HepG2 (cell line): Measurements from ENCODE around the gene KCNK6. TPM values are rescaled to one million over a fixed set of nuclear protein-coding genes. Genes with fewer than 3 reads are reported as not detected.

Source experiments
- ATAC-seq: fragments of 200-7000 bp; cut with Tn5 transposase; 3 replicates; pipeline ENCODE4 v1.9.1; 2020; ENCODE audit warnings: mild to moderate bottlenecking, moderate library complexity
- BruUV-seq: library from RNA; stranded (reverse); fragments of 400-500 nt; replicated peaks from 2 replicates; lab custom pipeline; 2021; lab: Mats Ljungman, UMichigan
- CTCF ChIA-PET: fragments of 300-600 bp; formaldehyde crosslinking; extraction: SDS; loops from one replicate; lab custom pipeline; 2021; ENCODE audit warnings: low total read pairs, inconsistent platforms, low intra/inter-chr PET ratio; lab: Yijun Ruan, JAX
- POLR2A ChIA-PET: fragments of 350-600 bp; sonication (Branson Sonifier 250); formaldehyde crosslinking; loops from one replicate; lab custom pipeline; 2020; ENCODE audit warnings: antibody characterized with exemption, inconsistent platforms; lab: Yijun Ruan, JAX
- DNase-seq: peaks from one replicate; pipeline ENCODE4 v3.0.0-alpha.2; 2015; ENCODE audit warnings: low spot score
- FAIRE-seq: peaks from 3 replicates; lab custom pipeline; 2011; peaks lifted over from hg19 to GRCh38; lab: Jason Lieb, UNC
- H2AFZ ChIP-seq: one replicate; pipeline ENCODE4 v1.6.1; 2011; ENCODE audit warnings: low read length, inconsistent platforms
- H3K27ac ChIP-seq: fragments of 300-600 bp; 3 replicates; pipeline ENCODE4 v1.8.0; 2011; ENCODE audit warnings: mixed run types, mild to moderate bottlenecking, mixed read lengths, low read length, inconsistent platforms; ENCODE audit not compliant: insufficient read depth; ENCODE audit errors: extremely low read length
- H3K27me3 ChIP-seq, 2 experiments: fragments of 200-600 bp in 1 of 2; 2 replicates in 1 of 2; 3 replicates in 1 of 2; pipeline versions ENCODE4 v1.6.0 to v1.8.0; 2011; ENCODE audit warnings: low read length in 2 of 2, mild to moderate bottlenecking in 2 of 2, moderate library complexity in 2 of 2, inconsistent platforms in 1 of 2; ENCODE audit not compliant: insufficient read depth in 2 of 2, control insufficient read depth in 1 of 2
- H3K36me3 ChIP-seq, 2 experiments: fragments of 200-600 bp in 1 of 2; replicated peaks in 1 of 2; 2 replicates in 1 of 2; 3 replicates in 1 of 2; pipeline versions ENCODE4 v1.5.1 to v1.8.0; 2011; ENCODE audit warnings: low read length in 2 of 2, inconsistent platforms in 1 of 2; ENCODE audit not compliant: insufficient read depth in 2 of 2, control insufficient read depth in 1 of 2
- H3K4me1 ChIP-seq: 2 replicates; pipeline ENCODE4 v1.5.1; 2012; ENCODE audit warnings: low read length, inconsistent platforms; ENCODE audit not compliant: insufficient read depth
- H3K4me2 ChIP-seq: 2 replicates; pipeline ENCODE4 v1.6.0; 2011; ENCODE audit warnings: low read depth, low read length, inconsistent platforms
- H3K4me3 ChIP-seq, 3 experiments: fragments of 200-600 bp in 1 of 3; sonication (generic), shearing (Covaris generic) in 1 of 3; replicated peaks in 1 of 3; 2 replicates each; pipeline ENCODE4 v1.5.1; 2011 to 2016; ENCODE audit warnings: low read length in 3 of 3, inconsistent platforms in 2 of 3, low read depth in 2 of 3, mild to moderate bottlenecking in 2 of 3, control low read depth in 1 of 3, mixed read lengths in 1 of 3; ENCODE audit not compliant: insufficient read depth in 1 of 3
- H3K79me2 ChIP-seq: one replicate; pipeline ENCODE4 v1.6.1; 2011; ENCODE audit warnings: low read length, inconsistent platforms; ENCODE audit not compliant: insufficient read depth
- H3K9ac ChIP-seq: 2 replicates; pipeline ENCODE4 v1.6.0; 2011; ENCODE audit warnings: mild to moderate bottlenecking, low read depth, low read length, inconsistent platforms; ENCODE audit not compliant: insufficient read depth
- H3K9me3 ChIP-seq: 2 replicates; pipeline ENCODE4 v1.5.1; 2012; ENCODE audit warnings: mild to moderate bottlenecking, low read length
- H4K20me1 ChIP-seq: 2 replicates; pipeline ENCODE4 v1.6.0; 2011; ENCODE audit warnings: inconsistent platforms, mild to moderate bottlenecking, low read length, moderate library complexity; ENCODE audit not compliant: insufficient read depth
- DR1 ChIP-seq: sonication (generic); formaldehyde crosslinking; IDR thresholded peaks from 2 replicates; pipeline ENCODE4 v1.8.0; 2021; ENCODE audit warnings: mild to moderate bottlenecking, missing genetic modification reagents, inconsistent platforms
- GABPB1 ChIP-seq: IDR thresholded peaks from 2 replicates; pipeline ENCODE4 v1.6.1; 2016; ENCODE audit warnings: mild to moderate bottlenecking, missing genetic modification reagents, moderate library complexity, missing compliant biosample characterization
- HNRNPH1 ChIP-seq: fragments of 200-400 bp; formaldehyde crosslinking; optimal IDR thresholded peaks from 2 replicates; pipeline ENCODE3; 2017; ENCODE audit warnings: mild to moderate bottlenecking, low read depth, low read length
- IRF1 ChIP-seq: sonication (generic); formaldehyde crosslinking; IDR thresholded peaks from 2 replicates; pipeline ENCODE4 v1.4.0; 2020; ENCODE audit warnings: low read depth, mild to moderate bottlenecking, missing genetic modification reagents
- MAZ ChIP-seq, 2 experiments: sonication (generic) in 1 of 2; formaldehyde crosslinking in 1 of 2; IDR thresholded peaks; 2 replicates each; pipeline versions ENCODE4 v1.5.0 to v1.6.1; 2012 to 2020; ENCODE audit warnings: low read depth in 2 of 2, mild to moderate bottlenecking in 2 of 2, borderline replicate concordance in 1 of 2, improper control_type of control experiment in 1 of 2, low read length in 1 of 2, missing genetic modification reagents in 1 of 2, moderate library complexity in 1 of 2
- MXD4 ChIP-seq: IDR thresholded peaks from 2 replicates; pipeline ENCODE4 v1.6.1; 2016; ENCODE audit warnings: mild to moderate bottlenecking, missing biosample characterization, missing genetic modification reagents
- NRL ChIP-seq: sonication (generic); formaldehyde crosslinking; IDR thresholded peaks from 2 replicates; pipeline ENCODE4 v1.5.0; 2020; ENCODE audit warnings: missing genetic modification reagents, mild to moderate bottlenecking, moderate library complexity, borderline replicate concordance
- RBM39 ChIP-seq: fragments of 200-400 bp; formaldehyde crosslinking; IDR thresholded peaks from one replicate; pipeline ENCODE4 v1.6.1; 2018; ENCODE audit warnings: antibody characterized with exemption, mild to moderate bottlenecking, low read depth, low read length; ENCODE audit not compliant: poor library complexity, severe bottlenecking
- ZNF143 ChIP-seq: sonication (generic); formaldehyde crosslinking; IDR thresholded peaks from 2 replicates; pipeline ENCODE4 v1.4.0; 2020; ENCODE audit warnings: missing genetic modification reagents
- ZNF33A ChIP-seq: sonication (generic); formaldehyde crosslinking; IDR thresholded peaks from 2 replicates; pipeline ENCODE4 v1.5.1; 2020; ENCODE audit warnings: missing genetic modification reagents, mild to moderate bottlenecking, moderate library complexity, borderline replicate concordance
- ZNF644 ChIP-seq: IDR thresholded peaks from 2 replicates; pipeline ENCODE4 v1.6.1; 2016; ENCODE audit warnings: low read depth
- ZSCAN30 ChIP-seq: sonication (generic); formaldehyde crosslinking; IDR thresholded peaks from 2 replicates; pipeline ENCODE4 v1.5.0; 2020; ENCODE audit warnings: mild to moderate bottlenecking, missing genetic modification reagents
- WGBS: methylation state at CpG from one replicate; pipeline ENCODE4 v1.1.6; 2017; ENCODE audit warnings: low lambda C conversion rate; 5-methylcytosine and 5-hydroxymethylcytosine counted together
- in situ Hi-C: cut with HindIII; loops from 2 replicates; pipeline ENCODE4 v1.10.0; 2017; ENCODE audit warnings: low pct_unique_long_range_greater_than_20kb; ENCODE audit not compliant: extremely low pct_ligation_motif_present
- intact Hi-C: fragments of 100-400 bp; cut with micrococcal nuclease; formaldehyde crosslinking; loops from one replicate; pipeline ENCODE4 v1.10.0; 2022; ENCODE audit not compliant: unreplicated experiment
- polyA plus RNA-seq, 8 experiments: library from polyadenylated mRNA; depleted of rRNA in 3 of 8; stranded (reverse) in 7 of 8; unstranded in 1 of 8; fragments of >200 nt; fragmentation: Illumina TruSeq in 4 of 8; extraction: Trizol in 4 of 8; gene quantifications; 2 replicates each; pipeline versions ENCODE4 v1.2.1 to v1.2.3, GENCODE V29; 2011 to 2016; ENCODE audit warnings: low read depth in 4 of 8, missing spikeins in 1 of 8, mixed read lengths in 1 of 8; ENCODE audit not compliant: insufficient read depth in 1 of 8
- total RNA-seq, 5 experiments: library from RNA; depleted of rRNA; stranded (reverse); fragments of >200 nt; fragmentation: Illumina TruSeq; extraction: Trizol; gene quantifications; 2 replicates each; pipeline ENCODE4 v1.2.3, GENCODE V29; 2016; ENCODE audit warnings: low read depth in 1 of 5
- TF ChIP-seq, protein P1 (sequence below): sonication (generic); formaldehyde crosslinking; IDR thresholded peaks from 2 replicates; pipeline ENCODE4 v1.8.1; 2023; ENCODE audit warnings: mild to moderate bottlenecking, inconsistent platforms, moderate library complexity, missing genetic modification reagents, borderline replicate concordance

Gene KCNK6
- total and polyA plus RNA-seq, 2 of the 13 experiments (the other 11 are each of a cell fraction or from before 2014, with no cell fraction given): 0.03 TPM; not detected in 1

DNA sequence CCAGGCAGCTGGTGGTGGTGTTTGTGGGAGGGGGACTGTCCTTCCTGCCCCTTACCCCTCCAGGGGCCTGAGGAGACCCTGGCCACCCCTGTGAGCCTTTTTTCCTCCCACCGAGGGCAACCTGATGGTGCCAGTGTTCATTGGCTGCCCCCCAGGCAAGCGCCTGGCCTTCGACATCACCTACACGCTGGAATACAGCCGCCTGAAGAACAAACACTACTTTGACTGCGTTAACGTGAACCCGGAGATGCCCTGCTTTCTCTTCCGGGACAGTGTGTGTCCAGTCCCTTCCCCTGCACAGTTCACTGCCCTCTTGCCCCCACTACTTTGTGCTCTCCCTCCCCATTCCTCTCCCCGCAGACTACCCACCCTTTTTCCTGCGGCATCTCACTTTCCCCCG, 47.4 kb downstream of the KCNK6 start (continued):
- TF ChIP-seq, protein P1, sequence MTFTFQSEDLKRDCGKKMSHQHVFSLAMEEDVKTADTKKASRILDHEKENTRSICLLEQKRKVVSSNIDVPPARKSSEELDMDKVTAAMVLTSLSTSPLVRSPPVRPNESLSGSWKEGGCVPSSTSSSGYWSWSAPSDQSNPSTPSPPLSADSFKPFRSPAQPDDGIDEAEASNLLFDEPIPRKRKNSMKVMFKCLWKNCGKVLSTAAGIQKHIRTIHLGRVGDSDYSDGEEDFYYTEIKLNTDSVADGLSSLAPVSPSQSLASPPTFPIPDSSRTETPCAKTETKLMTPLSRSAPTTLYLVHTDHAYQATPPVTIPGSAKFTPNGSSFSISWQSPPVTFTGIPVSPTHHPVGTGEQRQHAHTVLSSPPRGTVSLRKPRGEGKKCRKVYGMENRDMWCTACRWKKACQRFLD (CRISPR knock-in tag): no peak
- TF ChIP-seq GABPB1 (CRISPR knock-in tag) (peak; percentile 81), HNRNPH1 (no peak), RBM39 (no peak)
- TF ChIP-seq, all 625 proteins: peak for 14

- no peak overlapping the region for H3K4me3 ChIP-seq
- H3K4me1 ChIP-seq: peaks cover 30% of the 10 kb centered on the region
- no peak for TF ChIP-seq MXD4 (CRISPR knock-in tag)
- TF ChIP-seq ZNF143 (CRISPR knock-in tag): no peak
- TF ChIP-seq NRL: no peak
- TF ChIP-seq ZNF644 (CRISPR knock-in tag): no peak
- TF ChIP-seq ZNF33A (CRISPR knock-in tag): no peak
- no peak for TF ChIP-seq IRF1 (CRISPR knock-in tag)
- no peak for TF ChIP-seq ZSCAN30 (CRISPR knock-in tag)
- TF ChIP-seq DR1 (CRISPR knock-in tag): no peak
- TF ChIP-seq MAZ (IDR thresholded peaks at IDR 0.05; ENCODE audit: borderline replicate concordance, low read depth, low read length): no peak
- TF ChIP-seq MAZ (CRISPR knock-in tag; IDR thresholded peaks at IDR 0.05; ENCODE audit: low read depth): no peak
- no peaks in the 10 kb centered on the region for H3K36me3 ChIP-seq
- no peak overlapping the region for H3K9ac ChIP-seq
- no peaks in the 10 kb centered on the region for H3K9me3 ChIP-seq
- intact Hi-C loops (no loop called here), in situ Hi-C loops (no loop called here)
- no peak overlapping the region for H3K4me2 ChIP-seq
- no peak overlapping the region for H3K27ac ChIP-seq
- BruUV-seq: no TSS peak
- no peak overlapping the region for H2AFZ ChIP-seq
- no peak for FAIRE-seq
- 43% methylated on average over 2 of the region's 2 CpGs for WGBS
- no peaks in the 10 kb centered on the region for H3K79me2 ChIP-seq
- ChIA-PET POLR2A (interaction anchor here (1.0 kb wide), 1 partner anchor 12 kb away, joined by 4 read pairs; no protein-coding TSS in a partner anchor), CTCF (no interaction called here)
- H4K20me1 ChIP-seq: no peaks in the 10 kb centered on the region
- no peak for DNase-seq
- H3K27me3 ChIP-seq: peaks cover 0 to 5% of the 10 kb centered on the region in 2 experiments; a peak in 1 of 5 replicates
- no peak for ATAC-seq
Observed at GRCh38 chr19:38369584-38369983, 49.9 kb downstream of the KCNK6 start.
